ENCODE data around the gene CYP2A7.

GRCh38 chr19:40923934-40924391, 41.9 kb upstream of the CYP2A7 start:
- TF ChIP-seq CTCF (IDR thresholded peaks at IDR 0.05) (no peak), EZH2 (IDR thresholded peaks at IDR 0.05; ENCODE audit: borderline replicate concordance, insufficient read depth, low read depth, low read length, poor library complexity, severe bottlenecking) (no peak)
